ENCODE results near the gene TMC3.

DNA sequence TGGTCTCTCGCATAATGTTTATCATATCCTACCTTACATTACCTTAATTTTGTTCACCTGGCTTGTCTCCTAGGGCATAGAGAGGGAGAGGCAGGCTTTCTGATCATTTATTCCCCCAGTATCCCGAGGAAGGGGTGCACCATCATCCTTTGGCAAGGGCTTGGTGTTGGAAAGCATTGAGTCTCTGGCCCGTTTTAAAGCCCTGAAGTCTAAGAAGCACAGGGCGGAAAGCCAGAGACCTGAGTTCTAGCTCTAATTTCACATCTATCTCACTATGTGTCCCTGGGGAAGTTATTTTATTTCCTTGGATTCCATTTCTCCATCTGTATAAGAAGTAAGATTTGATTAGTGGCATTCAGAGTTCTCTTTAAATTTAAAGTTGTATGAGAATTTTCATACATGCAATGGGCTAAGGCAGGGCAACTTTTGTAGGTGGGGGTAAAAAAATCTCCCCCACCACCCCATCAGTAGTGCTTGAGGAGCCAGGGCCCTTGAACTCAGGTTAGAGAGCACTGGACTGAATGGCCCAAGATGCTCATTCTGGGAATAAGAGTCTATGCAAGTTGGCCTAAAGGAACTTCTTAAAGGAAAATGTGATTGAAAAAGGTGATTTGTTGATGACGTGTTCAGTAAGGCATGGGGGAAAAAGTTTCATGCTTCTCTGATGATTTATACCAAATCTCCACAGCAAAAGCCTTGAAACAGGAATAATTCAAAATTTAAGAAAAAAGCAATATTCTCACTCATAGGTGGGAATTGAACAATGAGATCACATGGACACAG is 10.1 kb downstream of the TMC3 start:
- TF ChIP-seq POLR2AphosphoS5 (IDR thresholded peaks at IDR 0.05; ENCODE audit: low read depth, low read length) (no peak), POLR2A (IDR thresholded peaks at IDR 0.05; ENCODE audit: low read depth, low read length) (no peak), TAF1 (IDR thresholded peaks at IDR 0.05; ENCODE audit: low read depth, low read length) (no peak)
